ENCODE data around the gene OR3A3. TPM values are rescaled to one million over a fixed set of nuclear protein-coding genes. Genes with fewer than 3 reads are reported as not detected.

The OR3A3 gene
- total and polyA plus RNA-seq, 2 of the 8 experiments (the other 6 are each of a cell fraction or from before 2014, with no cell fraction given) = not detected

GRCh38 chr17:3472137-3472536, 61.0 kb downstream of the OR3A3 start (continued):
- no peak for TF ChIP-seq RAD21 (IDR thresholded peaks at IDR 0.05 in 1 of 2, conservative IDR thresholded peaks at IDR 0.05 in 1 of 2; ENCODE audit: low read depth in 2 of 2, low read length in 2 of 2)
- TF ChIP-seq SRF (IDR thresholded peaks at IDR 0.05; ENCODE audit: low read depth, low read length) = no peak
- no peak for TF ChIP-seq JUN (IDR thresholded peaks at IDR 0.05; ENCODE audit: low read depth, low read length)
- no peak for TF ChIP-seq POLR2AphosphoS5 (IDR thresholded peaks at IDR 0.05; ENCODE audit: low read depth, low read length)
- TF ChIP-seq CHD7 (IDR thresholded peaks at IDR 0.05; ENCODE audit: insufficient replicate concordance, low read length) = no peak
- TF ChIP-seq POLR2A (IDR thresholded peaks at IDR 0.05; ENCODE audit: control extremely low read depth in 1 of 2, low read depth in 2 of 2, low read length in 2 of 2) = no peak
- no peak for TF ChIP-seq SIN3A (conservative IDR thresholded peaks at IDR 0.05 in 1 of 2, IDR thresholded peaks at IDR 0.05 in 1 of 2; ENCODE audit: low read depth in 1 of 2, low read length in 2 of 2)
